ENCODE results near the gene SLC2A13.

Gene SLC2A13

GRCh38 chr12:40105515-40106201 is at the start of gene SLC2A13:
SLC2A13 (minus strand) TSS chr12:40106081; CDS start chr12:40105808, 273 bp downstream.
- peak within 1 kb of the TSS; percentile 71 for H3K27ac ChIP-seq (ENCODE audit: low read depth, low read length)

GRCh38 chr12:40154381-40154780 is 48.5 kb upstream of the SLC2A13 start:
- Histone ChIP-seq H3K27me3 (ENCODE audit: control insufficient read depth, insufficient read depth, low read length) (no peaks in the 10 kb centered on the region), H3K27ac (ENCODE audit: low read depth, low read length) (no peak overlapping the region), H3K9ac (ENCODE audit: low read length) (no peak overlapping the region), H3K36me3 (ENCODE audit: control insufficient read depth, insufficient read depth, low read length) (no peaks in the 10 kb centered on the region), H3K4me1 (ENCODE audit: control insufficient read depth, insufficient read depth, low read length) (no peaks in the 10 kb centered on the region), H3K4me3 (ENCODE audit: low read length) (no peak overlapping the region)

More at GRCh38 chr12:40105515-40106201, at the start of gene SLC2A13:
- H3K4me1 ChIP-seq (ENCODE audit: control insufficient read depth, insufficient read depth, low read length) = peaks cover 5% of the 10 kb centered on the region
- peak within 1 kb of the TSS; percentile 87 for H3K4me3 ChIP-seq (ENCODE audit: low read length)
- no peaks in the 10 kb centered on the region for H3K36me3 ChIP-seq (ENCODE audit: control insufficient read depth, insufficient read depth, low read length)
- H3K27me3 ChIP-seq (ENCODE audit: control insufficient read depth, insufficient read depth, low read length) = no peaks in the 10 kb centered on the region
- H3K9ac ChIP-seq (ENCODE audit: low read length) = peak within 1 kb of the TSS; percentile 52

DNA sequence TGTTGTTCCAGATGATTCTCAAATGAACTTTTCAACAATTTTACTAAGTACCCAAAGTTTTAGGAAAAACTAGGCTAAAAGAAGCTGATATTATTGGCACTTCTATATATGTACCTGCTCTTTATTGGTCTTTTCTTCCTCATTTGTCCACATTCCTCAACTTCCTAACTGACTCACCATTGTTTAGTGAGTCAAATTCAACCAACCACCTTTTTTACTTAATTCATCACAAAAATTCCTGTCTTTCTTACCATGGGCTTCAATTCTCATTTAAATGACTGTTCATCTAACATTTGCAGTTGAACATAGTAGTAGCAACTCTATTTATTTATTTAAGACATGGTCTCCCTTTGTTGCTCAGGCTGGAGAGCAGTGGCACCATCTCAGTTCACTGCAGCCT is 47.6 kb upstream of the SLC2A13 start:
- Histone ChIP-seq H3K4me3 (ENCODE audit: low read length) (no peak overlapping the region), H3K4me1 (ENCODE audit: control insufficient read depth, insufficient read depth, low read length) (no peaks in the 10 kb centered on the region), H3K36me3 (ENCODE audit: control insufficient read depth, insufficient read depth, low read length) (no peaks in the 10 kb centered on the region), H3K9ac (ENCODE audit: low read length) (no peak overlapping the region), H3K27ac (ENCODE audit: low read depth, low read length) (no peak overlapping the region), H3K27me3 (ENCODE audit: control insufficient read depth, insufficient read depth, low read length) (no peaks in the 10 kb centered on the region)

DNA sequence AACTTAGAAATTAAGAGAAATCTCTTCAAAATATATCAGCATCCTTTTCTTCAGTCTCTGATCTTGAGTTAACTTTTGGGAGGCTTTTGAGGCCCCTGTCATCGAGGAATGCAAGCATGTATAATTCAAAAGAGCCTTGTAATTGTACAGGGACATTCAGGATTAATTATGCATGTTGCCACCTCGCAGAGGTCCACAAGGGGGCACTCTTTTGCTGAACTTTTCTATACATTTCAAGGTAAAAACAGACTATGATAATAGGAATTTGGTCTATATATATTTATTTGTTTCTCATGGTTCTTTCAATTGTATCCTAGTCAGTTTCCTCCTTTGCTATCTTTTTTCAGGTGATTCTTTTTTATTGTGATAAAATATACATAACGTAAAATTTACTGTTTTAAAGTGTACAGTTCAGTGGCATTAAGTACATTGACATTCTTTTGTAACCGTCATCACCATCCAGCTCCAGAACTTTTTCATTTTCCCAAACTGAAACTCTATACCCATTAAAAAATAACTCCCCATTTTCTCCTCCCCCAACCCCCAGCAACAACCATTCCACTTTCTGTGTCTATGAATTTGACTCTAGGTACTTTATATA is 47.0 kb upstream of the SLC2A13 start:
- Histone ChIP-seq H3K4me1 (ENCODE audit: control insufficient read depth, insufficient read depth, low read length) (no peaks in the 10 kb centered on the region), H3K9ac (ENCODE audit: low read length) (no peak overlapping the region), H3K27ac (ENCODE audit: low read depth, low read length) (no peak overlapping the region), H3K36me3 (ENCODE audit: control insufficient read depth, insufficient read depth, low read length) (no peaks in the 10 kb centered on the region), H3K4me3 (ENCODE audit: low read length) (no peak overlapping the region), H3K27me3 (ENCODE audit: control insufficient read depth, insufficient read depth, low read length) (no peaks in the 10 kb centered on the region)

DNA sequence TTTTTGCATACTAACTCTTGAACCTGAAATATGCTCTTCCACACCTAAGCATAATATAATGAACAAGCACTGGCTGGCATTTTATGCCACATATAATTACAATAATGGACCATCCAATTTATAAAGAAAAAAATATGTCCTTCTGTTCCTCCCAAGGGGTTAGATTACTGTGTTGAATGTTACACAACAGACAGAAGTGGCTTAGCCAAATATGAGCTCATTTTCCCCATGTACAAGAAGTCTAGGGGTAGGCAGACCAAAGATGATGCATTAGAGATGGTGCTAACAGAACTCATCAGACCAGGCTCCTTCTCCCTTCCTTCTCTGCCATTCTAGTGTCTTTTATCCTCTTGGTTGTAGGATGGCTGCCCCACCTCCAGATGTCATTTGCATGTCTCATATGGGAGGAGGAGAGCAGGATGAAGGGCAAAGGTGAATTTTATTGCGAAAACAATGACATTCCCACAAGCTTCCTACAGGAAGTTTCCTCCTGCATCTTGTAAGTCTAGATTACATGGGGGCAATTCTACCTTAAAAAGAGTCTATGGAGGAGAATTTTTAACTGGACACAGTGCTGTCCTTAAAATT is 43.9 kb upstream of the SLC2A13 start:
- no peaks in the 10 kb centered on the region for H3K4me1 ChIP-seq (ENCODE audit: control insufficient read depth, insufficient read depth, low read length)
- H3K27me3 ChIP-seq (ENCODE audit: control insufficient read depth, insufficient read depth, low read length) = no peaks in the 10 kb centered on the region
- no peak overlapping the region for H3K27ac ChIP-seq (ENCODE audit: low read depth, low read length)
- no peaks in the 10 kb centered on the region for H3K36me3 ChIP-seq (ENCODE audit: control insufficient read depth, insufficient read depth, low read length)
- no peak overlapping the region for H3K4me3 ChIP-seq (ENCODE audit: low read length)
- H3K9ac ChIP-seq (ENCODE audit: low read length) = no peak overlapping the region

- Histone ChIP-seq H3K4me3 (ENCODE audit: low read length) (no peak overlapping the region), H3K27ac (ENCODE audit: low read depth, low read length) (no peak overlapping the region), H3K36me3 (ENCODE audit: control insufficient read depth, insufficient read depth, low read length) (no peaks in the 10 kb centered on the region), H3K9ac (ENCODE audit: low read length) (no peak overlapping the region), H3K27me3 (ENCODE audit: control insufficient read depth, insufficient read depth, low read length) (no peaks in the 10 kb centered on the region), H3K4me1 (ENCODE audit: control insufficient read depth, insufficient read depth, low read length) (no peaks in the 10 kb centered on the region)
Measured at GRCh38 chr12:40146800-40147797, 41.2 kb upstream of the SLC2A13 start.

DNA sequence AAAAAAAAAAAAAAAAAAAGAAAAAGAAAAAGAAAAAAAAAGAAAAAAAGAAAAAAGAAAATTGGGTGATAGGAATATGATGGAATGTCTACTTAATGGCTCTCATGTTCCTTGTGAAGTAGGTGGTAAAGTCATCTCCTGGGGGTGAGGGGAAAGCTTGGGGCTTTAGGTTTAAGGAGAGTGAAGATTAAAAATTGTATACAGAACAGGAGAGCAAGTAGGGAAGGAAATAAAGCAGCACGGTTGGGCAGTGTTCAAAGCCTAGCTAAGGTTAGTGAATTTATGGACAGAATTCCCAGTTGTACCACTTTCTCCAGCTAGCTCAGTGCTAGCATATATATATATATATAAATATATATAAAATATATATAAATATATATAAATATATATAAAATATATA is 40.0 kb upstream of the SLC2A13 start:
- Histone ChIP-seq H3K36me3 (ENCODE audit: control insufficient read depth, insufficient read depth, low read length) (no peaks in the 10 kb centered on the region), H3K27me3 (ENCODE audit: control insufficient read depth, insufficient read depth, low read length) (no peaks in the 10 kb centered on the region), H3K4me3 (ENCODE audit: low read length) (no peak overlapping the region), H3K4me1 (ENCODE audit: control insufficient read depth, insufficient read depth, low read length) (no peaks in the 10 kb centered on the region), H3K27ac (ENCODE audit: low read depth, low read length) (no peak overlapping the region), H3K9ac (ENCODE audit: low read length) (no peak overlapping the region)

- Histone ChIP-seq H3K4me3 (ENCODE audit: low read length) (no peak overlapping the region), H3K27me3 (ENCODE audit: control insufficient read depth, insufficient read depth, low read length) (no peaks in the 10 kb centered on the region), H3K36me3 (ENCODE audit: control insufficient read depth, insufficient read depth, low read length) (no peaks in the 10 kb centered on the region), H3K9ac (ENCODE audit: low read length) (no peak overlapping the region), H3K4me1 (ENCODE audit: control insufficient read depth, insufficient read depth, low read length) (no peaks in the 10 kb centered on the region), H3K27ac (ENCODE audit: low read depth, low read length) (no peak overlapping the region)
Measured at GRCh38 chr12:40144023-40144422, 38.1 kb upstream of the SLC2A13 start.

DNA sequence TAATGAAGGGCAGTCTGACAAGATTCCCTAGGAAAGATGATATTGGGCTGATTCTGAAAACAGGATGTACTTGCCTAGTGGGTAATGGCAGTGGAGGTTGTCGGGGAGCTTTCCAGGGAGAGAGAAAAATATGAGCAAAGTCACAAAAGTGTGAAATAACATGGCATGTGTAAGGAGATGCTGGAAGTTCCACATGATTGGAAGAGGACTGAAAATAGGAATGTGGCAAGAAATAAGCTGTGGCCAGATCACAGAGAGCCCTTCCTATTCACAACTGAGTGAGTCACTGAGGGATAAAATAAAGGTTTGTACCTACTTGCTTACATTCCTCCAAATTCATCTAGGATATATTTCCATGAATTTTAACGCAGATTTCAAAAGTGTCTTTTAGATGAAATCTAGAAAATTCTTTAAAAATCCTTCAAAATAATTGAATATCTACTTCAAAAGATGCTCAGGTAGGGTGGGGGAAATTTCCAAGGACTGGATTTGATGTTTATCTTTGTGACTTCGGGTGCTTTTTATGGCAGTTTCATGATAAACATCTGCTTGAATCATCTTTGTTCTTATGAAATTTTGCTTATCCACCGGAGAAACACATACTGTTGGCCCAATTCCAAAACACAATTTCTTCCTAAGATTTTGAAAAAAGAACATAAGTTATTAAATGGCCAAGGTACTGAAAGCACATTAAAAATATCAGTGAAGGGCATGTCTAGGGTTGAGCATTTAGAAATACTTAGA is 36.3 kb upstream of the SLC2A13 start:
- Histone ChIP-seq H3K4me3 (ENCODE audit: low read length) (no peak overlapping the region), H3K27me3 (ENCODE audit: control insufficient read depth, insufficient read depth, low read length) (no peaks in the 10 kb centered on the region)

DNA sequence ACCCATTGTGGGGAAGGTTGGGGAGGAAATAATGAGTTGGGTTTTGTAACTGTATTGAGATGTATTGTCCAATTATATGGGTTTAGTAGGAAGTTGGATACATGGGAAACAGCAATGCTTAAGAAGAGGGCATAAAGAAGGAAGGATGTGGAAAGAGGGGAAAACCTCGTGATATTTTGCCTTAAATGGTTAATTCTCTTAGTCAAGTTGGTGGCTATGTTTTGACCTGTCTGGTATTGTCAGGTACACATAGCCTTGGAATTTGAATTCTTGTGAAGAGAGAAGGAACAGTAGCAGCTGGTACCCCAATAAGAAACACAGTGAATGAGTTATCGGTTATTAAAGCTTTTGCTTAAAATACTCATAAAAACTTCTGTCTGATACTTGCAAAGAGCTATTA is 32.6 kb upstream of the SLC2A13 start:
- Histone ChIP-seq H3K4me3 (ENCODE audit: low read length) (no peak overlapping the region), H3K27me3 (ENCODE audit: control insufficient read depth, insufficient read depth, low read length) (no peaks in the 10 kb centered on the region), H3K4me1 (ENCODE audit: control insufficient read depth, insufficient read depth, low read length) (no peaks in the 10 kb centered on the region), H3K27ac (ENCODE audit: low read depth, low read length) (no peak overlapping the region), H3K9ac (ENCODE audit: low read length) (no peak overlapping the region), H3K36me3 (ENCODE audit: control insufficient read depth, insufficient read depth, low read length) (no peaks in the 10 kb centered on the region)

More for the DNA sequence above, 36.3 kb upstream of the SLC2A13 start:
- Histone ChIP-seq H3K27ac (ENCODE audit: low read depth, low read length) (no peak overlapping the region), H3K36me3 (ENCODE audit: control insufficient read depth, insufficient read depth, low read length) (no peaks in the 10 kb centered on the region), H3K4me1 (ENCODE audit: control insufficient read depth, insufficient read depth, low read length) (no peaks in the 10 kb centered on the region), H3K9ac (ENCODE audit: low read length) (no peak overlapping the region)

DNA sequence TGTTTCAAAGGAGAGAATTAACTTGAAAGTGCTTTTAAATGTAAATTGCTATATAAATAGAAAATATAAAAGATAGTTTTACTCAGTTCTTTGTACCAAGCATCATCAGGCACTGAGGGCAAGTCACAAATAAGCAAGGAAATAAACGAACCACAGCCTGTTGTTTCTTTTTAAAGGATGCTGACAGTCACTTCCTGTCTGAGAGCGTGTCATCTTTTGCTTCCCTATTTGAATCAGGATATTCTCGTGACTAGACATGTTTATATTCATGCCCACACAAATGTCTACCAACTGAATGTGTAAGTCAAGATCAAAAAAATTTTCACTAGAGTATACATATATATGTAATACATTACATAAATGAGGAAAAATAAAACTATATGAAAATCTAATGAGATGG is 31.4 kb upstream of the SLC2A13 start:
- Histone ChIP-seq H3K36me3 (ENCODE audit: control insufficient read depth, insufficient read depth, low read length) (no peaks in the 10 kb centered on the region), H3K27me3 (ENCODE audit: control insufficient read depth, insufficient read depth, low read length) (no peaks in the 10 kb centered on the region), H3K27ac (ENCODE audit: low read depth, low read length) (no peak overlapping the region), H3K4me1 (ENCODE audit: control insufficient read depth, insufficient read depth, low read length) (no peaks in the 10 kb centered on the region), H3K4me3 (ENCODE audit: low read length) (no peak overlapping the region), H3K9ac (ENCODE audit: low read length) (no peak overlapping the region)

Measured in rectal smooth muscle tissue (tissue), 1 donor.